ENCODE measurements around the gene IL12RB2.

GRCh38 chr1:67440339-67440738, 132.7 kb downstream of the IL12RB2 start:
- TF ChIP-seq CTCF (IDR thresholded peaks at IDR 0.05; ENCODE audit: low read depth, low read length) (no peak), EZH2phosphoT487 (IDR thresholded peaks at IDR 0.05; ENCODE audit: low read depth) (no peak)
